Esophagus muscularis mucosa (tissue), 4 donors: Measurements from ENCODE around the gene AXL. TPM values are rescaled to one million over a fixed set of nuclear protein-coding genes. Genes with fewer than 3 reads are reported as not detected.

Experiments used
- DNase-seq: peaks from one replicate; pipeline ENCODE4 v3.0.0-alpha.2; 2017; ENCODE audit errors: extremely low spot score
- H3K27ac ChIP-seq, 4 donors: fragments of 200-600 bp; sonication (generic); replicated peaks in 1 of 4; 1 replicate in 3 of 4; 2 replicates in 1 of 4; pipeline ENCODE4 v1.5.1; 2016 to 2019; ENCODE audit warnings: mild to moderate bottlenecking in 1 of 4
- H3K27me3 ChIP-seq, 4 donors: fragments of 200-600 bp; sonication (generic); one replicate each; pipeline versions ENCODE4 v1.5.1 to v1.6.0; 2016 to 2019
- H3K36me3 ChIP-seq, 4 donors: fragments of 200-600 bp; sonication (generic); one replicate each; pipeline ENCODE4 v1.5.1; 2016 to 2019
- H3K4me1 ChIP-seq, 4 donors: fragments of 200-600 bp; sonication (generic); one replicate each; pipeline ENCODE4 v1.5.1; 2016 to 2019
- H3K4me3 ChIP-seq, 4 donors: fragments of 200-600 bp; sonication (generic); 1 replicate in 2 of 4; 2 replicates in 2 of 4; pipeline ENCODE4 v1.5.1; 2016 to 2019; ENCODE audit warnings: mild to moderate bottlenecking in 4 of 4, moderate library complexity in 1 of 4
- H3K9me3 ChIP-seq, 4 donors: fragments of 200-600 bp; sonication (generic); 1 replicate in 3 of 4; 2 replicates in 1 of 4; pipeline ENCODE4 v1.5.1; 2016 to 2019
- EP300 ChIP-seq: sonication (generic); formaldehyde crosslinking; IDR thresholded peaks from one replicate; pipeline ENCODE4 v1.6.1; 2017; ENCODE audit warnings: antibody characterized with exemption
- POLR2A ChIP-seq: fragments of 450-650 bp; IDR thresholded peaks from one replicate; pipeline ENCODE4 v1.6.1; 2017; ENCODE audit warnings: antibody characterized with exemption, moderate library complexity, mild to moderate bottlenecking, low read depth
- POLR2AphosphoS5 ChIP-seq, 2 donors: sonication (generic); formaldehyde crosslinking; IDR thresholded peaks; one replicate each; pipeline ENCODE4 v1.6.1; 2017; ENCODE audit warnings: antibody characterized with exemption in 2 of 2
- WGBS: methylation state at CpG from one replicate; pipeline ENCODE4 v1.1.5; 2018; 5-methylcytosine and 5-hydroxymethylcytosine counted together
- intact Hi-C: fragments of 100-400 bp; cut with DNase I; formaldehyde crosslinking; loops from one replicate; pipeline ENCODE4 v1.15.1; 2023
- total RNA-seq, 4 donors: library from RNA; depleted of rRNA; stranded (reverse); fragments of >200 nt; gene quantifications; one replicate each; pipeline versions ENCODE4 v1.1.0 to v1.2.1, GENCODE V29; 2016
- TF ChIP-seq, protein P1 (sequence below), 3 experiments: fragments of 200-600 bp in 2 of 3; fragments of 450-650 bp in 1 of 3; sonication (generic) in 2 of 3; IDR thresholded peaks; one replicate each; pipeline ENCODE4 v1.5.1; 2017 to 2019; ENCODE audit warnings: antibody characterized with exemption in 3 of 3, mild to moderate bottlenecking in 2 of 3, moderate library complexity in 1 of 3

AXL gene
- total RNA-seq, 4 donors from 2014 or later, result 112 to 243 (median 172) TPM

DNA sequence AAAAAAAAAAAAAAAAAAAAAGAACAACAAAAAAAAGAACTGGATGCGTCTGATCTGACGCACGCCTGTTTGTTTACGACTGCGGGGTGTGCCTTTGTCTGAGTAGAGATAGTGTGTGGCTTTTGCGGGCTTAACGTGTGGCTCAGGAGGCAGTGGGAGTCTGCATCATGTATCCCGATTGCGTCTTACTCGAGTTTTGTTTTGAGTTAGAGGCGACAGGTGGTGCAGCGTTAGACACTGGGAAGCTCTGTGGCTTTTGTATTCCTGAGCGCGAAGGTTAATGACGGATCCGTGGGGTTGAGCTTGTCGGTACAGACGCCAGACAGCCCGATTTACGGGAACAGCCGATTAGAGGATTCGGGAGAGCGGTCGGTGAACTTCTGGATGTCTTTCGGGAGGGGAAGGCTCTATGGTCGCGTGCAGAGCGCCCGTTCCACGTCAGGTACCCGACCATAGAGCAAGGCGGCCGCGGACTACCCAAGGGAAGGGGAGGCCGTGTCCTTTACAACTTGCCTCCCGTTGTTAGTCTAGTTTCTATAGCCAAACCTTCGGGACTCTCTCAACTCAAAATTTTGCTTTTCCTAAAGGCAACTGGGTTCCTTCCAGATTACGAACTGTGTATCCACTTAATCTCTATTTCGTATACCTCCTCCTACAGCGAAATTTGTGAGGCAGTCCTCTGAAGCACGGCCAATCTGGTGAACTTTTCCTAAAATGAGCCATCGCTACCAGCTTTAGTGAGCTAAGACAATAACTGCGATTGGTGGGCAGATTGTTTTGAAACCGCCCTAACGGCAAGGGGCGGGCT is 44.2 kb downstream of the AXL start:
- H3K36me3 ChIP-seq, result peaks cover 21 to 32% (median 23%) of the 10 kb centered on the region in 4 donors
- intact Hi-C loops, result no loop called here
- WGBS, result under 1% methylated on average over 46 of the region's 46 CpGs
- peaks cover 34 to 44% (median 40%) of the 10 kb centered on the region in 4 donors for H3K4me1 ChIP-seq
- peak; percentile 95 for DNase-seq
- peak overlapping the region; percentile 94 to 99 (median 96) for H3K27ac ChIP-seq
- H3K4me3 ChIP-seq, result peak overlapping the region; percentile 58 to 83 (median 66)
- TF ChIP-seq EP300, result no peak
- peak; percentile 44 for TF ChIP-seq POLR2A
- peak; percentile 94 to 96 for TF ChIP-seq POLR2AphosphoS5 (IDR thresholded peaks at IDR 0.05)
- TF ChIP-seq, protein P1, sequence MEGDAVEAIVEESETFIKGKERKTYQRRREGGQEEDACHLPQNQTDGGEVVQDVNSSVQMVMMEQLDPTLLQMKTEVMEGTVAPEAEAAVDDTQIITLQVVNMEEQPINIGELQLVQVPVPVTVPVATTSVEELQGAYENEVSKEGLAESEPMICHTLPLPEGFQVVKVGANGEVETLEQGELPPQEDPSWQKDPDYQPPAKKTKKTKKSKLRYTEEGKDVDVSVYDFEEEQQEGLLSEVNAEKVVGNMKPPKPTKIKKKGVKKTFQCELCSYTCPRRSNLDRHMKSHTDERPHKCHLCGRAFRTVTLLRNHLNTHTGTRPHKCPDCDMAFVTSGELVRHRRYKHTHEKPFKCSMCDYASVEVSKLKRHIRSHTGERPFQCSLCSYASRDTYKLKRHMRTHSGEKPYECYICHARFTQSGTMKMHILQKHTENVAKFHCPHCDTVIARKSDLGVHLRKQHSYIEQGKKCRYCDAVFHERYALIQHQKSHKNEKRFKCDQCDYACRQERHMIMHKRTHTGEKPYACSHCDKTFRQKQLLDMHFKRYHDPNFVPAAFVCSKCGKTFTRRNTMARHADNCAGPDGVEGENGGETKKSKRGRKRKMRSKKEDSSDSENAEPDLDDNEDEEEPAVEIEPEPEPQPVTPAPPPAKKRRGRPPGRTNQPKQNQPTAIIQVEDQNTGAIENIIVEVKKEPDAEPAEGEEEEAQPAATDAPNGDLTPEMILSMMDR (IDR thresholded peaks at IDR 0.05), result no peak
- no peaks in the 10 kb centered on the region for H3K27me3 ChIP-seq
- H3K9me3 ChIP-seq, result no peaks in the 10 kb centered on the region

DNA sequence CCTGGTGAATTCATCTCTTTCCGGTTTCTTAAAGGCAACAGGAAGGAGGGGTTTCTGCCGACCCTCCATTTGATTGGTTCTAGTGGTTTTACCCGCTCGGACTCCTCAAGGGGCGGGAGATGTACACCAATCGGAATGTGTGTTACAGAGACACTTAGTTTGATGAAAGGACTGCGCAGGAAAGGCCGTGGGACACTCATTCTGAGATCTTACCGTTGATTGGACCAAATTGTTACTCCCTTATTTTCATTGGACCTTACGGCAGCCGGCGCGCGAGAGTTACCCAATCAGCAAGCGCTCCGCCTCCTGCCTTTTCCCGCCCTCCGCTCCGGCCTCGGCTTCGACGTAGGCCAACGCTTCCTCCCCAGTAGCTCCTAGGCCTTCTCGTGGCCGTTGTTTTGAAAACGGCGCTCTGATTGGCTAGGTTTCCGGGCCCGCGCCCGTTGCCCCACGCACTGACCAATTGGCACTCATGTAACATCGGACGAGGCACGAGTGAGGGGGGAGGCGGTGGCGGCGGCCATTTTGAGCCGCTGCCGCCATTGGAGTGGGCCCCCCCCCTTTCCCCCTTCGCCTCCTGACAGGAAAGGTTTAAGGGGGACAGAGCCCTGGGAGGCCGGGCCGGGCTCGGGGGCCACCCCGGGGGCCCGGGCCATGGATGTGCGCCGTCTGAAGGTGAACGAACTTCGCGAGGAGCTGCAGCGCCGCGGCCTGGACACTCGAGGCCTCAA is 45.0 kb downstream of the AXL start, which contains the start of gene HNRNPUL1:
TSS of gene HNRNPUL1 (plus strand) at position 523 of the 731 bp plus-strand sequence. CDS start at position 655, 132 bp downstream.
- peak; percentile 100 for DNase-seq
- TF ChIP-seq, protein P1 (IDR thresholded peaks at IDR 0.05), result peak in 2 of 3 experiments; percentile 16 to 24
- TF ChIP-seq POLR2AphosphoS5 (IDR thresholded peaks at IDR 0.05) (peak; percentile 50 to 87), POLR2A (no peak)
- Histone ChIP-seq H3K9me3 (no peaks in the 10 kb centered on the region), H3K36me3 (peaks cover 21 to 32% (median 23%) of the 10 kb centered on the region in 4 donors), H3K27ac (peak within 1 kb of the TSS; percentile 99 to 100 (median 99)), H3K4me1 (peaks cover 34 to 44% (median 40%) of the 10 kb centered on the region in 4 donors), H3K4me3 (peak within 1 kb of the TSS; percentile 86 to 100 (median 92)), H3K27me3 (no peaks in the 10 kb centered on the region)
- WGBS, result 2% methylated on average over 32 of the region's 55 CpGs
- intact Hi-C loops, result loop anchor here (2.0 kb wide), 1 partner anchor 45 kb away; no protein-coding TSS in a partner anchor

DNA sequence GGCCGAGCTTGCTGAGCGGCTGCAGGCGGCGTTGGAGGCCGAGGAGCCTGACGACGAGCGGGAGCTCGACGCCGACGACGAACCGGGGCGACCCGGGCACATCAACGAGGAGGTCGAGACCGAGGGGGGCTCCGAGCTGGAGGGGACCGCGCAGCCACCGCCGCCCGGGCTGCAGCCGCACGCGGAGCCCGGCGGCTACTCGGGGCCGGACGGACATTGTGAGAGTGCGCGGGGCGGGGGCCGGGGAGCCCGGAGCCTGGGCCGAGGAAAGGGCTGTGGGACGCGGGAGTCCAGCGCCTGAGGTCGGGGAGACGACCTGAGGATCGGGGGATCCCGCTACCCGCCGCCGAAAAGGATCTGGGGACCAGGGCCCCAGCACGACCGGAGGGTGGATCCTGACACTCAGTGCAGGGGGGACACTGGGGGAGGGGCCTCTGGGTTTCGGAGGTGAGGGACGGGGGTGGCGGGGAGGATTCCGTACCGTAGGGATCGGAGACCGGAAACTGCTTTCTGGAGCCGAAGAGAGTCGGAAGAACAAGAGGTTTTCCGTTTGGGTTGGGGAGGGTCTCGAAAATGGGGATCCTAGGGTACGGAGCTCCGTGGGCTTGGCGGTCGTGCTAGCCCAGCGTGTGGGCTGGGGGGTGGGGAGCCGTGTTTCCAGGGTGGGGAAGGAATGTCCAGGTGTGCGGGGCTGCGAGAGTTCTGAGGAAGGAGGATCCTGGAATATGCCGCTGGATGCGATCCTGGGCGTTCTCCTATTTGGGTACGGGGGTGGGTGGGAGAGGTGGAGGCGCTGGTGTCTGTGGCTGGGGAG is 45.8 kb downstream of the AXL start:
- Histone ChIP-seq H3K9me3 (no peaks in the 10 kb centered on the region), H3K27ac (peak overlapping the region; percentile 99 to 100 (median 99)), H3K36me3 (peaks cover 21 to 32% (median 23%) of the 10 kb centered on the region in 4 donors), H3K4me3 (peak overlapping the region; percentile 86 to 100 (median 92)), H3K27me3 (no peaks in the 10 kb centered on the region), H3K4me1 (peaks cover 34 to 44% (median 40%) of the 10 kb centered on the region in 4 donors)
- WGBS, result under 1% methylated on average over 35 of the region's 75 CpGs
- TF ChIP-seq, protein P1 (IDR thresholded peaks at IDR 0.05), result peak in 1 of 3 experiments; percentile 8
- TF ChIP-seq POLR2A, result no peak
- intact Hi-C loops, result loop anchor here (2.0 kb wide), 1 partner anchor 44 kb away; no protein-coding TSS in a partner anchor
- no peak for DNase-seq

DNA sequence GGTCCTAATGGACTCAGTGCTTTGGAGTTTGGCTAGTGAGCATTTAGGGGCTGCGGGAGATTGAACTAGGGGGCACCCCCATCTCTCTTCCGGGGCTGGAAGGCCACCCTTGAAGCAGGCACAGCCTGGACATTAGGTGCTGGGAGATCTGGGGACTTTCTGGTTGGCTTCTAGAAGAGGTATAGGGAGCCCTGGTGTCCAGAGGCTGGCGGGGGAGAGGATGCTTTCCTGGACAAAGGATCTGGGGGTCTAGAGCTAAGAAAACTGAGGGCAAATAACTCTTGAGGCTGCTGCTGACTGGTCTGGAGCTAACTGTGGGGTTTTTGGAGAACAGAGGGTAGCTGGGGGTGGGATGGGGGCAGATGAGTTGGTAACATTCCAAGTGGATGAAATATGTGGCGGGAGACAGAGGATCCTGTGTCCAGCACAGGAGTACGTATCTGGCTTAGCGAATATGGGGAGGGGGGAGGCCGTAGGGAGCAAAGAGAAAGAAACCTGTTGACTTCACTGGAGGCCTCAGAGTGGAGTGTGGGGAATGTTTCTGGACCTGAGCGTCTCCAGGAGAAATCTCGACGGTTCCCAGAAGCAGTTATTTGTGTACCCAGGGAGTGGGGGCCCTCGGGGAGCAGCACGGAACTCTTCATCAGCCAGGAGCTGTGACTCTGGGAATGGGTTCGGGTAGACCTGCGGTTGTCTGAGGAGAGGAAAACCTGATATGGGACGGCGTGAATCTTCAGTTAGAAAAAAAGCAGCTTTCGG is 46.6 kb downstream of the AXL start:
- intact Hi-C loops, result loop anchor here (2.0 kb wide), 1 partner anchor 43 kb away; no protein-coding TSS in a partner anchor
- H3K27ac ChIP-seq, result peak overlapping the region; percentile 99 to 100 (median 99)
- TF ChIP-seq, protein P1 (IDR thresholded peaks at IDR 0.05), result no peak
- TF ChIP-seq POLR2AphosphoS5 (IDR thresholded peaks at IDR 0.05) (no peak), EP300 (no peak), POLR2A (no peak)
- H3K27me3 ChIP-seq, result no peaks in the 10 kb centered on the region
- H3K4me1 ChIP-seq, result peaks cover 34 to 44% (median 40%) of the 10 kb centered on the region in 4 donors
- peak overlapping the region; percentile 86 to 100 (median 92) for H3K4me3 ChIP-seq
- no peak for DNase-seq
- H3K36me3 ChIP-seq, result peaks cover 28 to 33% (median 29%) of the 10 kb centered on the region in 4 donors
- no peaks in the 10 kb centered on the region for H3K9me3 ChIP-seq
- WGBS, result 13% methylated on average over 17 of the region's 17 CpGs
